SK-N-SH treated with all-trans-retinoic acid at 6 μM for 48 hours (cell line): ENCODE results near the gene HCRTR1.

Source experiments
- ATAC-seq: fragments of 200-7000 bp; cut with Tn5 transposase; 3 replicates; pipeline ENCODE4 v1.9.1; 2020; ENCODE audit warnings: mild to moderate bottlenecking, moderate library complexity
- ARNTL ChIP-seq: fragments of 450-650 bp; formaldehyde crosslinking; IDR thresholded peaks from 2 replicates; pipeline ENCODE4 v1.5.0; 2020; ENCODE audit warnings: low read depth, mild to moderate bottlenecking, moderate library complexity, borderline replicate concordance
- CSDC2 ChIP-seq: fragments of 250-450 bp; sonication (Bioruptor Pico); IDR thresholded peaks from 2 replicates; pipeline ENCODE4 v1.5.0; 2020; ENCODE audit warnings: mild to moderate bottlenecking, moderate library complexity
- CSRNP3 ChIP-seq: fragments of 250-450 bp; sonication (Bioruptor Pico); IDR thresholded peaks from 2 replicates; pipeline ENCODE4 v1.5.1; 2021; ENCODE audit warnings: mild to moderate bottlenecking, moderate library complexity
- ESRRG ChIP-seq: fragments of 250-450 bp; sonication (Bioruptor Pico); IDR thresholded peaks from 2 replicates; pipeline ENCODE4 v1.6.1; 2021; ENCODE audit warnings: mild to moderate bottlenecking
- GLIS3 ChIP-seq: fragments of 250-450 bp; sonication (Bioruptor Pico); IDR thresholded peaks from 2 replicates; pipeline ENCODE4 v1.5.0; 2020; ENCODE audit warnings: mild to moderate bottlenecking, moderate library complexity
- ISL1 ChIP-seq: fragments of 250-450 bp; sonication (Bioruptor Pico); IDR thresholded peaks from 2 replicates; pipeline ENCODE4 v2.1.2; 2022; ENCODE audit warnings: mild to moderate bottlenecking, moderate library complexity
- PATZ1 ChIP-seq: fragments of 250-450 bp; sonication (Bioruptor Pico); IDR thresholded peaks from 2 replicates; pipeline ENCODE4 v1.8.0; 2020; ENCODE audit warnings: mild to moderate bottlenecking, moderate library complexity, borderline replicate concordance
- POU6F1 ChIP-seq: fragments of 250-450 bp; sonication (Bioruptor Pico); IDR thresholded peaks from 2 replicates; pipeline ENCODE4 v1.8.0; 2021; ENCODE audit warnings: low read depth, mild to moderate bottlenecking, moderate library complexity, borderline replicate concordance
- PPARA ChIP-seq: fragments of 250-450 bp; sonication (Bioruptor Pico); IDR thresholded peaks from 2 replicates; pipeline ENCODE4 v1.5.0; 2020; ENCODE audit warnings: mild to moderate bottlenecking, borderline replicate concordance
- RARB ChIP-seq: fragments of 250-450 bp; sonication (Bioruptor Pico); IDR thresholded peaks from 2 replicates; pipeline ENCODE4 v1.8.0; 2021; ENCODE audit warnings: mild to moderate bottlenecking, moderate library complexity
- SNAI2 ChIP-seq: fragments of 250-450 bp; sonication (Bioruptor Pico); IDR thresholded peaks from 2 replicates; pipeline ENCODE4 v1.5.0; 2020; ENCODE audit warnings: mild to moderate bottlenecking, moderate library complexity
- TCF4 ChIP-seq: fragments of 250-450 bp; sonication (Bioruptor Pico); IDR thresholded peaks from 2 replicates; pipeline ENCODE4 v1.8.0; 2021; ENCODE audit warnings: mild to moderate bottlenecking, moderate library complexity, borderline replicate concordance
- TOX ChIP-seq: fragments of 250-450 bp; sonication (Bioruptor Pico); IDR thresholded peaks from 2 replicates; pipeline ENCODE4 v1.8.0; 2021; ENCODE audit warnings: mild to moderate bottlenecking, moderate library complexity, borderline replicate concordance
- TSHZ2 ChIP-seq: fragments of 250-450 bp; sonication (Bioruptor Pico); IDR thresholded peaks from 2 replicates; pipeline ENCODE4 v1.5.0; 2020; ENCODE audit warnings: mild to moderate bottlenecking, moderate library complexity
- ZC3H10 ChIP-seq: fragments of 250-450 bp; sonication (Bioruptor Pico); IDR thresholded peaks from 2 replicates; pipeline ENCODE4 v1.5.1; 2021; ENCODE audit warnings: mild to moderate bottlenecking, moderate library complexity
- ZFP3 ChIP-seq: fragments of 250-450 bp; sonication (Bioruptor Pico); IDR thresholded peaks from 2 replicates; pipeline ENCODE4 v1.5.0; 2020; ENCODE audit warnings: mild to moderate bottlenecking, moderate library complexity
- ZNF565 ChIP-seq: fragments of 450-650 bp; formaldehyde crosslinking; conservative IDR thresholded peaks from 2 replicates; pipeline ENCODE4 v1.5.0; 2020; ENCODE audit warnings: low read depth, mild to moderate bottlenecking, moderate library complexity
- ZNF70 ChIP-seq: fragments of 450-650 bp; formaldehyde crosslinking; IDR thresholded peaks from 2 replicates; pipeline ENCODE4 v1.5.0; 2020; ENCODE audit warnings: mild to moderate bottlenecking, moderate library complexity
- ZNF8 ChIP-seq: fragments of 450-650 bp; formaldehyde crosslinking; IDR thresholded peaks from 2 replicates; pipeline ENCODE4 v1.5.0; 2020; ENCODE audit warnings: mild to moderate bottlenecking, moderate library complexity

The HCRTR1 gene

GRCh38 chr1:31671147-31671546, 53.7 kb downstream of the HCRTR1 start (continued):
- no peak for TF ChIP-seq TSHZ2
- no peak for TF ChIP-seq ARNTL (CRISPR knock-in tag)

GRCh38 chr1:31671561-31672201, 54.2 kb downstream of the HCRTR1 start:
- TF ChIP-seq ZFP3 (CRISPR knock-in tag) (no peak), ARNTL (CRISPR knock-in tag) (no peak), PPARA (CRISPR knock-in tag) (no peak), TOX (no peak), ZNF8 (CRISPR knock-in tag) (no peak), CSDC2 (CRISPR knock-in tag) (no peak), RARB (CRISPR knock-in tag) (no peak), ZNF70 (no peak), GLIS3 (CRISPR knock-in tag) (no peak), ESRRG (CRISPR knock-in tag) (no peak), PATZ1 (no peak)
- ATAC-seq = no peak

GRCh38 chr1:31672986-31673385, 55.5 kb downstream of the HCRTR1 start:
- TF ChIP-seq ZNF70 = no peak
- TF ChIP-seq GLIS3 (CRISPR knock-in tag) = no peak
- no peak for TF ChIP-seq SNAI2 (CRISPR knock-in tag)
- TF ChIP-seq PATZ1 = no peak
- no peak for TF ChIP-seq RARB (CRISPR knock-in tag)
- no peak for TF ChIP-seq ZNF565
- TF ChIP-seq POU6F1 (CRISPR knock-in tag) = no peak
- TF ChIP-seq CSRNP3 (CRISPR knock-in tag) = no peak
- TF ChIP-seq ZNF8 (CRISPR knock-in tag) = no peak
- TF ChIP-seq CSDC2 (CRISPR knock-in tag) = no peak
- TF ChIP-seq, all 23 proteins: peak for 0
- ATAC-seq = no peak

GRCh38 chr1:31673433-31673832, 55.9 kb downstream of the HCRTR1 start:
- no peak for ATAC-seq
- TF ChIP-seq POU6F1 (CRISPR knock-in tag) (no peak), ZFP3 (CRISPR knock-in tag) (no peak), TOX (no peak), GLIS3 (CRISPR knock-in tag) (no peak), SNAI2 (CRISPR knock-in tag) (no peak), ISL1 (CRISPR knock-in tag) (no peak), TCF4 (CRISPR knock-in tag) (no peak), ARNTL (CRISPR knock-in tag) (no peak), TSHZ2 (no peak), ZC3H10 (CRISPR knock-in tag) (no peak)
